Sigmoid colon (tissue), 7 donors: ENCODE results near the gene UBE2R2. TPM values are rescaled to one million over a fixed set of nuclear protein-coding genes. Genes with fewer than 3 reads are reported as not detected.
"Not testable (repeated sequence)": the region's sequence is repeated elsewhere in the genome, so short reads cannot be mapped to it uniquely, and the experiment has no call there.

ENCODE experiments used
- DNase-seq: peaks from one replicate; pipeline ENCODE4 v3.0.0-alpha.2; 2019
- H3K27ac ChIP-seq, 4 donors: fragments of 200-600 bp; sonication (generic); one replicate each; pipeline ENCODE4 v1.5.1; 2016 to 2019; ENCODE audit warnings: mild to moderate bottlenecking in 1 of 4
- H3K27me3 ChIP-seq, 3 donors: fragments of 200-600 bp; sonication (generic); one replicate each; pipeline ENCODE4 v1.5.1; 2019; ENCODE audit warnings: mild to moderate bottlenecking in 1 of 3
- H3K36me3 ChIP-seq, 4 donors: fragments of 200-600 bp; sonication (generic); one replicate each; pipeline ENCODE4 v1.5.1; 2016 to 2019
- H3K4me1 ChIP-seq, 4 donors: fragments of 200-600 bp; sonication (generic); one replicate each; pipeline ENCODE4 v1.5.1; 2017 to 2019
- H3K4me3 ChIP-seq, 4 donors: fragments of 200-600 bp; sonication (generic); one replicate each; pipeline ENCODE4 v1.5.1; 2017 to 2019; ENCODE audit warnings: mild to moderate bottlenecking in 2 of 4, moderate library complexity in 1 of 4
- H3K9me3 ChIP-seq, 4 donors: fragments of 200-600 bp in 3 of 4; sonication (generic) in 3 of 4; one replicate each; pipeline versions ENCODE4 v1.5.1 to v1.6.1; 2013 to 2019
- CTCF ChIP-seq, 4 experiments: fragments of 450-650 bp in 3 of 4; fragments of 200-600 bp in 1 of 4; IDR thresholded peaks; one replicate each; pipeline ENCODE4 v1.5.1; 2016 to 2019; ENCODE audit warnings: antibody characterized with exemption in 4 of 4, mild to moderate bottlenecking in 3 of 4, moderate library complexity in 2 of 4
- EP300 ChIP-seq, 4 donors: sonication (generic); formaldehyde crosslinking; IDR thresholded peaks; one replicate each; pipeline ENCODE4 v1.6.1; 2017; ENCODE audit warnings: antibody characterized with exemption in 4 of 4
- POLR2A ChIP-seq, 2 donors: fragments of 450-650 bp; IDR thresholded peaks; one replicate each; pipeline ENCODE4 v1.6.1; 2016; ENCODE audit warnings: antibody characterized with exemption in 2 of 2, mild to moderate bottlenecking in 2 of 2, moderate library complexity in 2 of 2
- POLR2AphosphoS5 ChIP-seq, 4 donors: sonication (generic); formaldehyde crosslinking; IDR thresholded peaks; one replicate each; pipeline ENCODE4 v1.6.1; 2017; ENCODE audit warnings: antibody characterized with exemption in 4 of 4
- WGBS, 2 donors: extraction: QIAGEN DNeasy Blood & Tissue Kit; methylation state at CpG; one replicate each; pipeline ENCODE4 v1.1.7; 2013; 5-methylcytosine and 5-hydroxymethylcytosine counted together
- intact Hi-C: fragments of 100-400 bp; cut with DNase I; formaldehyde crosslinking; loops from one replicate; pipeline ENCODE4 v1.15.1; 2023
- polyA plus RNA-seq, 3 donors: library from polyadenylated mRNA; stranded (reverse); fragments of 200-250 nt; gene quantifications; one replicate each; pipeline ENCODE4 v1.2.3, GENCODE V29; 2013
- total RNA-seq, 4 donors: library from RNA; depleted of rRNA; stranded (reverse); fragments of >200 nt; gene quantifications; one replicate each; pipeline ENCODE4 v1.1.0, GENCODE V29; 2016
- donor health status: healthy with polysubstance abuse.
- donor health status: Bipolar disorder and iron deficiency.
- donor health status: healthy.

The UBE2R2 gene
- total and polyA plus RNA-seq, 7 donors = 23.2 to 32.4 (median 25.4) TPM

GRCh38 chr9:33799928-33800704 is 16.8 kb upstream of the UBE2R2 start:
- intact Hi-C loops = no loop called here
- H3K27ac ChIP-seq = no peak overlapping the region

GRCh38 chr9:33800886-33801285 is 16.1 kb upstream of the UBE2R2 start:
- Histone ChIP-seq H3K4me1 (no peaks in the 10 kb centered on the region), H3K4me3 (no peak overlapping the region), H3K36me3 (no peaks in the 10 kb centered on the region), H3K27me3 (no peaks in the 10 kb centered on the region), H3K9me3 (no peaks in the 10 kb centered on the region), H3K27ac (no peak overlapping the region)
- no peak for DNase-seq
- intact Hi-C loops = no loop called here
- WGBS, 2 donors = 69 to 73% methylated on average over 2 of the region's 2 CpGs
- TF ChIP-seq POLR2AphosphoS5 (IDR thresholded peaks at IDR 0.05) (no peak), EP300 (IDR thresholded peaks at IDR 0.05) (no peak), POLR2A (IDR thresholded peaks at IDR 0.05) (no peak), CTCF (IDR thresholded peaks at IDR 0.05) (no peak)

More at GRCh38 chr9:33799928-33800704, 16.8 kb upstream of the UBE2R2 start:
- Histone ChIP-seq H3K4me3 (no peak overlapping the region), H3K9me3 (no peaks in the 10 kb centered on the region), H3K36me3 (no peaks in the 10 kb centered on the region), H3K4me1 (no peaks in the 10 kb centered on the region), H3K27me3 (no peaks in the 10 kb centered on the region)
- no peak for DNase-seq
- 76 to 81% methylated on average over 9 of the region's 9 CpGs for WGBS, 2 donors
- no peak for TF ChIP-seq POLR2AphosphoS5 (IDR thresholded peaks at IDR 0.05)
- no peak for TF ChIP-seq CTCF (IDR thresholded peaks at IDR 0.05)
- no peak for TF ChIP-seq EP300 (IDR thresholded peaks at IDR 0.05)
- TF ChIP-seq POLR2A (IDR thresholded peaks at IDR 0.05) = no peak

GRCh38 chr9:33801943-33802500 is 14.9 kb upstream of the UBE2R2 start:
- H3K27me3 ChIP-seq, H3K27ac ChIP-seq, H3K4me3 ChIP-seq, H3K36me3 ChIP-seq, H3K4me1 ChIP-seq, H3K9me3 ChIP-seq, DNase-seq, intact Hi-C loops: not testable (repeated sequence)
- 98% methylated on average over 2 of the region's 2 CpGs for WGBS, 2 donors

GRCh38 chr9:33804196-33804595 is 12.8 kb upstream of the UBE2R2 start:
- H3K36me3 ChIP-seq, H3K27me3 ChIP-seq, H3K9me3 ChIP-seq, H3K27ac ChIP-seq, H3K4me3 ChIP-seq, DNase-seq, H3K4me1 ChIP-seq, intact Hi-C loops: not testable (repeated sequence)
- WGBS, 2 donors = 91 to 94% methylated on average over 3 of the region's 3 CpGs

GRCh38 chr9:33807156-33807555 is 9.8 kb upstream of the UBE2R2 start:
- DNase-seq, H3K4me3 ChIP-seq, H3K27me3 ChIP-seq, H3K36me3 ChIP-seq, H3K9me3 ChIP-seq, intact Hi-C loops, H3K4me1 ChIP-seq: not testable (repeated sequence)
- H3K27ac ChIP-seq = peak overlapping the region in 2 of 4 donors; percentile 31 to 55
- 44 to 82% methylated on average over 2 of the region's 2 CpGs for WGBS, 2 donors
- peak in 2 of 4 donors; percentile 24 to 54 for TF ChIP-seq POLR2AphosphoS5 (IDR thresholded peaks at IDR 0.05)

- H3K27me3 ChIP-seq, DNase-seq, intact Hi-C loops, H3K36me3 ChIP-seq, H3K4me3 ChIP-seq, H3K9me3 ChIP-seq, H3K27ac ChIP-seq: not testable (repeated sequence)
- H3K4me1 ChIP-seq = peaks cover 0 to 18% (median 9%) of the 10 kb centered on the region in 4 donors
- WGBS, 2 donors = 54 to 63% methylated on average over 1 of the region's 1 CpG
These were observed 8.0 kb upstream of the UBE2R2 start for GRCh38 chr9:33808979-33809322.

GRCh38 chr9:33809506-33809905 is 7.5 kb upstream of the UBE2R2 start:
- WGBS, 2 donors = 93 to 100% methylated on average over 1 of the region's 1 CpG
- DNase-seq = no peak
- H3K4me3 ChIP-seq = no peak overlapping the region
- H3K4me1 ChIP-seq = peaks cover 0 to 23% (median 14%) of the 10 kb centered on the region in 4 donors
- no peak overlapping the region for H3K27ac ChIP-seq
- H3K9me3 ChIP-seq = no peaks in the 10 kb centered on the region
- H3K36me3 ChIP-seq = no peaks in the 10 kb centered on the region
- intact Hi-C loops = no loop called here
- TF ChIP-seq EP300 (IDR thresholded peaks at IDR 0.05) (no peak), CTCF (IDR thresholded peaks at IDR 0.05) (no peak), POLR2A (IDR thresholded peaks at IDR 0.05) (no peak), POLR2AphosphoS5 (IDR thresholded peaks at IDR 0.05) (no peak)
- no peaks in the 10 kb centered on the region for H3K27me3 ChIP-seq
